Peyer's patch (tissue), 4 donors: ENCODE measurements around the gene GHRHR. TPM values are rescaled to one million over a fixed set of nuclear protein-coding genes. Genes with fewer than 3 reads are reported as not detected.

Experiments used
- DNase-seq, 3 donors: peaks; one replicate each; pipeline ENCODE4 v3.0.0-alpha.2; 2017 to 2019
- H3K27ac ChIP-seq, 4 donors: fragments of 200-600 bp; sonication (generic); one replicate each; pipeline ENCODE4 v1.5.1; 2016 to 2019
- H3K27me3 ChIP-seq, 2 donors: fragments of 200-600 bp; sonication (generic); one replicate each; pipeline ENCODE4 v1.5.1; 2019
- H3K36me3 ChIP-seq, 3 donors: fragments of 200-600 bp; sonication (generic); one replicate each; pipeline ENCODE4 v1.5.1; 2016 to 2019
- H3K4me1 ChIP-seq, 4 donors: fragments of 200-600 bp; sonication (generic); one replicate each; pipeline ENCODE4 v1.5.1; 2016 to 2019
- H3K4me3 ChIP-seq, 4 donors: fragments of 200-600 bp; sonication (generic); 1 replicate in 3 of 4; 2 replicates in 1 of 4; pipeline ENCODE4 v1.5.1; 2016 to 2019; ENCODE audit warnings: mild to moderate bottlenecking in 1 of 4
- H3K9me3 ChIP-seq, 4 donors: fragments of 200-600 bp; sonication (generic); one replicate each; pipeline ENCODE4 v1.5.1; 2016 to 2019; ENCODE audit warnings: mild to moderate bottlenecking in 1 of 4
- POLR2A ChIP-seq, 2 donors: fragments of 450-650 bp; IDR thresholded peaks; one replicate each; pipeline ENCODE4 v1.5.1; 2017; ENCODE audit warnings: antibody characterized with exemption in 2 of 2, mild to moderate bottlenecking in 2 of 2, moderate library complexity in 2 of 2
- total RNA-seq, 4 donors: library from RNA; depleted of rRNA; stranded (reverse); fragments of >200 nt; gene quantifications; one replicate each; pipeline ENCODE4 v1.1.0, GENCODE V29; 2016
- TF ChIP-seq, protein P1 (sequence below), 6 experiments: fragments of 450-650 bp in 4 of 6; fragments of 200-600 bp in 2 of 6; sonication (generic) in 1 of 6; IDR thresholded peaks; one replicate each; pipeline ENCODE4 v1.5.1; 2017 to 2019; ENCODE audit warnings: antibody characterized with exemption in 6 of 6, mild to moderate bottlenecking in 3 of 6, moderate library complexity in 1 of 6

GHRHR gene
- total RNA-seq, 4 donors from 2014 or later = not detected

DNA sequence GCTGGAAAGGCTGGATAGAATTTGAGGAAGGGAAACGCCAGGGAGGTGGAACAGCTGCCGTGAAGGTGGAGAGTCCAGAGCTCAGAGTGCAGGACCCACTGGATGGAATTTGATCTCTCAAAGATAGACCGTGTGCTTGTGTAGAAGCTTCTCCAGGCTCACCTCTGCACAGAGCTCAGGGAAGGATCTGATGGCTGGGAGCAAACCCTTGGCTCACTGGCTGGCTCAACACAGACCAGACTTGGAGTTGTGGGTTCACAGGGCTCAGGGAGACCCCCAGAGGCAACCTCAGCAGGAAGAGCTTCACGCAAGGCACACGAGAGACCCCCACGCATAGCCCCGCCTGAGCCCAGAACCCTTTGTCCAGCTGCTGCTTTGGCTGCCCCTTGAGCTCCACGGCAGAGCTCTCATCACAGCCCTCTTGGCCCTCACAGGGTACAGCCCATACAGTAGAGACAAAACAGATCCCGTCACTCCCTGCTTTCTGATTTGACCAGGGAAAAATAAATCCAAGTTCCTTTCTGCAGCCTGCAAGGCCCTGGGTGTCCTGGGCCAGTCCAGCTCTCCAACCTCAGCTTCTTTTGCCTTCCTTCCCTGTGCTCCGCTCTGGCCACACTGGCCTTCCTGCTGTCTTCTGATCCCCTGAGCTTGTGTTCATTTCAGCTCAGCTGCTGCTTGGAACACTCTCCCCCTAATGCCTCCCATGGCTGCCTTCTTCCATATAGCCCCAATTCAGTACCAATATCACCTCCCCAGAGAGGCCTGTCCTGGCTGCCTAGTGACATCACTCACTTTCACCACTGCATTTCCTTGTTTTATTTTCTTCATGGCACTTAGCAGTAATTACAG is 26.3 kb downstream of the GHRHR start:
- TF ChIP-seq POLR2A (IDR thresholded peaks at IDR 0.05) = no peak
- TF ChIP-seq, protein P1, sequence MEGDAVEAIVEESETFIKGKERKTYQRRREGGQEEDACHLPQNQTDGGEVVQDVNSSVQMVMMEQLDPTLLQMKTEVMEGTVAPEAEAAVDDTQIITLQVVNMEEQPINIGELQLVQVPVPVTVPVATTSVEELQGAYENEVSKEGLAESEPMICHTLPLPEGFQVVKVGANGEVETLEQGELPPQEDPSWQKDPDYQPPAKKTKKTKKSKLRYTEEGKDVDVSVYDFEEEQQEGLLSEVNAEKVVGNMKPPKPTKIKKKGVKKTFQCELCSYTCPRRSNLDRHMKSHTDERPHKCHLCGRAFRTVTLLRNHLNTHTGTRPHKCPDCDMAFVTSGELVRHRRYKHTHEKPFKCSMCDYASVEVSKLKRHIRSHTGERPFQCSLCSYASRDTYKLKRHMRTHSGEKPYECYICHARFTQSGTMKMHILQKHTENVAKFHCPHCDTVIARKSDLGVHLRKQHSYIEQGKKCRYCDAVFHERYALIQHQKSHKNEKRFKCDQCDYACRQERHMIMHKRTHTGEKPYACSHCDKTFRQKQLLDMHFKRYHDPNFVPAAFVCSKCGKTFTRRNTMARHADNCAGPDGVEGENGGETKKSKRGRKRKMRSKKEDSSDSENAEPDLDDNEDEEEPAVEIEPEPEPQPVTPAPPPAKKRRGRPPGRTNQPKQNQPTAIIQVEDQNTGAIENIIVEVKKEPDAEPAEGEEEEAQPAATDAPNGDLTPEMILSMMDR (IDR thresholded peaks at IDR 0.05) = no peak
- no peak overlapping the region for H3K27ac ChIP-seq
- no peak overlapping the region for H3K4me3 ChIP-seq
- peaks cover 0 to 20% (median 0%) of the 10 kb centered on the region in 4 donors for H3K4me1 ChIP-seq
- no peaks in the 10 kb centered on the region for H3K36me3 ChIP-seq
- no peaks in the 10 kb centered on the region for H3K9me3 ChIP-seq
- DNase-seq = no peak
- no peaks in the 10 kb centered on the region for H3K27me3 ChIP-seq

DNA sequence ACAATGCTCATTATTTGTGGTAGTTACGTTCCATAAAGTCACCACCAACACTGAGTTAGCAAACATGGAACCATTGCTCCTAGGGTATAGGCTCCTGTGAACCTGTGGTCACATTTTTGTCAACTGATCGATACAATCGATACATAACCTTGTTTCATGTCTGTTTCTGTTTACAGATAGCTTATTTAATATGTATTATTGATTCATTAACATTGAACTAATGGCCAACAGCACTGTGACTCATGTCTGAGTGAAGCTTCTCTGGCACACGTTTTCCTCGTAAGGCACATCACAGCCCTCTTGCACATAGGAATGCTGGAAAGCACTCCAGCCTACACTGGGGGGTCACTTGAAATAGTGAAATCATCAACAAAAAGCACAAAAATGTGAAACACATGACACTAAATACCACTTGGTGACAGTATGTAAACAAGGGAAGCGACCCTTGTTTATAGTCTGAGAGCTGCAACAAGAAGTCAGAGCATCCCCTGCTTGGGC is 27.0 kb downstream of the GHRHR start:
- H3K27me3 ChIP-seq = no peaks in the 10 kb centered on the region
- H3K36me3 ChIP-seq = no peaks in the 10 kb centered on the region
- no peak for DNase-seq
- TF ChIP-seq, protein P1 (IDR thresholded peaks at IDR 0.05) = no peak
- TF ChIP-seq POLR2A (IDR thresholded peaks at IDR 0.05) = no peak
- H3K4me3 ChIP-seq = no peak overlapping the region
- H3K4me1 ChIP-seq = peaks cover 0 to 20% (median 0%) of the 10 kb centered on the region in 4 donors
- no peaks in the 10 kb centered on the region for H3K9me3 ChIP-seq
- H3K27ac ChIP-seq = no peak overlapping the region

DNA sequence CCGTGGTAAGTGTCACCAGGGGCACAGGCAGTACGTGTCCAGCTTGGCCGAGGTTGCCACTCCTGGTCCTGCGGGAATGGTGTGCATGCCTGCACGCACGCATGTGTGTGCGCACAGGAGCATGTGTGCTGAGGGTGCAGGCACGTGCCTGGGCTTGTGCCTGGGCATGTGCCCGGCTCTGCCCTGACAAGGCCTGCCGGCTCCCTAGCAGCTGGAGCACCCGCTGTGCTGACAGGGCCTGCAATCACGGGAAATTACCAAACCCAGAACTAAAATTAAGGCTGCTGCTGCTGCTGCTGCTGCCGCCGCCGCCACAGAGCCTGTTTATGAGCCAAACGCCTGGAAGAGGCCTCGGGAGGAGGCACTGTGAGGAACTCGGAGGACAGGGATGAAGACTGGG is 28.7 kb downstream of the GHRHR start:
- Histone ChIP-seq H3K4me3 (no peak overlapping the region), H3K36me3 (no peaks in the 10 kb centered on the region), H3K9me3 (no peaks in the 10 kb centered on the region), H3K27ac (no peak overlapping the region), H3K4me1 (peaks cover 0 to 20% (median 0%) of the 10 kb centered on the region in 4 donors), H3K27me3 (no peaks in the 10 kb centered on the region)
- no peak for DNase-seq
- TF ChIP-seq, protein P1 (IDR thresholded peaks at IDR 0.05) = no peak
- no peak for TF ChIP-seq POLR2A (IDR thresholded peaks at IDR 0.05)

DNA sequence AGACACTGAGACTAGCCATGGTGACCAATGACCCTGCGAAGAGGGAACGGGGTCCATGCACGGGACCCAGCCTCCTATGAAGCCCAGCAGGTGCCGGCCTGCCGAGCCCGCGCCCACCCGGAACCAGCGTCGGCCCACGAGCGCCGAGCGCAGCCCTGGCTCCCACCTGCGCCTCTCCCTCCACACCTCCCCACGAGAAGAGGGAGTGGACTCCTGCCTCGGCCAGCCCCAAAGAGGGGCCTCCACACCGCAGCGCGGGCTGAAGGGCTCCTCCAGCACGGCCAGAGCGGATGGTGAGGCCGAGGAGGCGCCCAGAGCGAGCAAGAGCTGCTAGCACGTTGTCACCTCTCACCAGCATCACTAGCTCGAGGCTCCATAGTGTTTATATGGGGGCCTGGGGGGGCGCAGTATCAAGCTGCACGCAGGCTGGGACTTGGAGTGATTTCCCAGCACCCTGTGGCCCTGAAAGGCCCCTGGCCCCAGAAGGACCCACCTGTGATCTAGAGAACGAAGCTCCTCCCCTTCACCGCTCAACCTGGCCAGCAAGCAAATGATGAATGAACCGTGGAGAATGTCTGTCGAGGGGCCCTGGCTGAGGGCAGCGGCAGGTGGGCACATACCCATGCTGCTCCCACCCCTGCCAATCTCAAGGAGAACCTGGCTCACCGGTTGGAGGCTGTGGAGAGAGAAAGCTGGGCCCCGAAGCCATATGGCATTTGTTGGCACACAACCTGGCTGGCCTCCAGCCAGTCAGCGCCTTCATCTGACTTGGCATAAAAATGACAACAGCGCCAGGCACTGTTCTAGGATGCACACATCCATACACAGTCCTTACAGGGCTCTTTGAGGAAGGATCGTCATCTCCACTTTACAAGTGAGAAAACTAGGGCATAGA is 30.7 kb downstream of the GHRHR start:
- Histone ChIP-seq H3K4me1 (peaks cover 0 to 10% (median 0%) of the 10 kb centered on the region in 4 donors), H3K9me3 (no peaks in the 10 kb centered on the region), H3K36me3 (no peaks in the 10 kb centered on the region), H3K4me3 (no peak overlapping the region), H3K27me3 (no peaks in the 10 kb centered on the region), H3K27ac (no peak overlapping the region)
- no peak for DNase-seq
- no peak for TF ChIP-seq POLR2A (IDR thresholded peaks at IDR 0.05)
- TF ChIP-seq, protein P1 (IDR thresholded peaks at IDR 0.05) = no peak

DNA sequence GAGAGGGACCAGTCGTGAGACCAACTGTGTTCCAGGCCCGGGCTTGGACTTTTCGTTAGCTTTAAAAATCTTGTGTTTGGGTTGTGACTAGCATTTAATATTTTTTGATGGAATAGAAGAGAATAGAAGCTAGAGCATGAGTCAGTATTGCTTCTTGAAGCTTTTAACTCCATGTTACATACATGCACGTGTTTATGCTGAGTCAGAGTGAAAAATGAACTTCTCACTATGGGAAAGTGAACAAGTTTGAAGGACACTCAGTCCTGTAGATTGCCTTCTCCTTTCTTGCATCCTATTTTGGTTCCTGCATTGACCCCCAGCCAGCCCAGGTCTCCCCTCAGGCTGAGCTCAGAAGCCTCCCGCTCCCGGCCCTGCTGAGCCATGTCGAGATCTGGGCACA is 31.8 kb downstream of the GHRHR start:
- Histone ChIP-seq H3K9me3 (no peaks in the 10 kb centered on the region), H3K4me1 (no peaks in the 10 kb centered on the region), H3K4me3 (no peak overlapping the region), H3K36me3 (no peaks in the 10 kb centered on the region), H3K27me3 (no peaks in the 10 kb centered on the region), H3K27ac (no peak overlapping the region)
- TF ChIP-seq POLR2A (IDR thresholded peaks at IDR 0.05) = no peak
- TF ChIP-seq, protein P1 (IDR thresholded peaks at IDR 0.05) = no peak
- no peak for DNase-seq
